Stimulated activated naive CD8-positive, alpha-beta T cell treated with anti-CD3 and anti-CD28 coated beads, Interleukin-15, Interleukin-2, amounts not matched to agents 100 ng/mL and 50 ng/mL, for 24 hours (primary cell): ENCODE measurements around the gene ATXN1.

Experiments
- H3K27ac Mint-ChIP-seq: one replicate; pipeline ENCODE4 v1.8.0; 2021; ENCODE audit warnings: mild to moderate bottlenecking, mixed read lengths
- H3K27me3 Mint-ChIP-seq: one replicate; pipeline ENCODE4 v1.8.0; 2021; ENCODE audit warnings: mixed read lengths
- H3K36me3 Mint-ChIP-seq: one replicate; pipeline ENCODE4 v1.8.0; 2021; ENCODE audit warnings: low read depth, mixed read lengths
- H3K4me1 Mint-ChIP-seq: one replicate; pipeline ENCODE4 v1.8.0; 2021; ENCODE audit warnings: low read depth, mixed read lengths
- H3K4me3 Mint-ChIP-seq: one replicate; pipeline ENCODE4 v1.8.0; 2021; ENCODE audit warnings: mild to moderate bottlenecking, mixed read lengths
- H3K9me3 Mint-ChIP-seq: one replicate; pipeline ENCODE4 v1.8.0; 2021; ENCODE audit warnings: mixed read lengths

ATXN1 gene

GRCh38 chr6:16700202-16700915 lies 60.9 kb downstream of the ATXN1 start:
- Mint-ChIP-seq H3K4me1 (peaks cover 84% of the 10 kb centered on the region), H3K27ac (peak overlapping the region; percentile 97), H3K27me3 (no peaks in the 10 kb centered on the region), H3K36me3 (no peaks in the 10 kb centered on the region), H3K9me3 (no peaks in the 10 kb centered on the region), H3K4me3 (peak overlapping the region; percentile 85)

GRCh38 chr6:16698997-16699868 lies 62.0 kb downstream of the ATXN1 start:
- Mint-ChIP-seq H3K4me1 (peaks cover 84% of the 10 kb centered on the region), H3K9me3 (no peaks in the 10 kb centered on the region), H3K4me3 (peak overlapping the region; percentile 85), H3K27me3 (no peaks in the 10 kb centered on the region), H3K36me3 (peaks cover 4% of the 10 kb centered on the region), H3K27ac (peak overlapping the region; percentile 97)

GRCh38 chr6:16698162-16698533 lies 63.1 kb downstream of the ATXN1 start:
- H3K9me3 Mint-ChIP-seq: no peaks in the 10 kb centered on the region
- H3K4me3 Mint-ChIP-seq: peak overlapping the region; percentile 85
- peak overlapping the region; percentile 97 for H3K27ac Mint-ChIP-seq

GRCh38 chr6:16697437-16698161 lies 63.7 kb downstream of the ATXN1 start:
- H3K27ac Mint-ChIP-seq: peak overlapping the region; percentile 97
- H3K27me3 Mint-ChIP-seq: no peaks in the 10 kb centered on the region
- H3K4me3 Mint-ChIP-seq: peak overlapping the region; percentile 85
- no peaks in the 10 kb centered on the region for H3K9me3 Mint-ChIP-seq
- H3K36me3 Mint-ChIP-seq: peaks cover 5% of the 10 kb centered on the region
- peaks cover 86% of the 10 kb centered on the region for H3K4me1 Mint-ChIP-seq

More at GRCh38 chr6:16698162-16698533, 63.1 kb downstream of the ATXN1 start:
- Mint-ChIP-seq H3K4me1 (peaks cover 86% of the 10 kb centered on the region), H3K27me3 (no peaks in the 10 kb centered on the region), H3K36me3 (peaks cover 5% of the 10 kb centered on the region)

GRCh38 chr6:16696496-16696895 lies 64.8 kb downstream of the ATXN1 start:
- Mint-ChIP-seq H3K4me3 (no peak overlapping the region), H3K4me1 (peaks cover 90% of the 10 kb centered on the region), H3K27ac (no peak overlapping the region), H3K36me3 (peaks cover 6% of the 10 kb centered on the region), H3K9me3 (no peaks in the 10 kb centered on the region), H3K27me3 (no peaks in the 10 kb centered on the region)

- Mint-ChIP-seq H3K4me3 (peak overlapping the region; percentile 60), H3K27ac (peak overlapping the region; percentile 90), H3K36me3 (peaks cover 17% of the 10 kb centered on the region), H3K4me1 (peaks cover 90% of the 10 kb centered on the region), H3K9me3 (no peaks in the 10 kb centered on the region), H3K27me3 (no peaks in the 10 kb centered on the region)
Observed at GRCh38 chr6:16694781-16695578, 66.3 kb downstream of the ATXN1 start.

- no peaks in the 10 kb centered on the region for H3K27me3 Mint-ChIP-seq
Observed at GRCh38 chr6:16691324-16691723, 69.9 kb downstream of the ATXN1 start.

GRCh38 chr6:16690608-16691142 lies 70.6 kb downstream of the ATXN1 start:
- Mint-ChIP-seq H3K36me3 (peaks cover 17% of the 10 kb centered on the region), H3K27me3 (no peaks in the 10 kb centered on the region), H3K9me3 (no peaks in the 10 kb centered on the region), H3K4me3 (peak overlapping the region; percentile 54), H3K4me1 (peaks cover 96% of the 10 kb centered on the region), H3K27ac (peak overlapping the region; percentile 96)

More at GRCh38 chr6:16691324-16691723, 69.9 kb downstream of the ATXN1 start:
- Mint-ChIP-seq H3K4me1 (peaks cover 90% of the 10 kb centered on the region), H3K4me3 (peak overlapping the region; percentile 54), H3K27ac (peak overlapping the region; percentile 96), H3K36me3 (peaks cover 17% of the 10 kb centered on the region), H3K9me3 (no peaks in the 10 kb centered on the region)

- peaks cover 96% of the 10 kb centered on the region for H3K4me1 Mint-ChIP-seq
Observed at GRCh38 chr6:16689788-16690607, 71.3 kb downstream of the ATXN1 start.

GRCh38 chr6:16688984-16689636 lies 72.2 kb downstream of the ATXN1 start:
- Mint-ChIP-seq H3K36me3 (peaks cover 13% of the 10 kb centered on the region), H3K9me3 (no peaks in the 10 kb centered on the region), H3K4me3 (peak overlapping the region; percentile 14), H3K4me1 (peaks cover 96% of the 10 kb centered on the region), H3K27ac (peak overlapping the region; percentile 95), H3K27me3 (no peaks in the 10 kb centered on the region)

More at GRCh38 chr6:16689788-16690607, 71.3 kb downstream of the ATXN1 start:
- no peaks in the 10 kb centered on the region for H3K27me3 Mint-ChIP-seq
- peak overlapping the region; percentile 54 for H3K4me3 Mint-ChIP-seq
- H3K9me3 Mint-ChIP-seq: no peaks in the 10 kb centered on the region
- H3K27ac Mint-ChIP-seq: peak overlapping the region; percentile 96
- H3K36me3 Mint-ChIP-seq: peaks cover 17% of the 10 kb centered on the region

GRCh38 chr6:16688436-16688835 lies 72.8 kb downstream of the ATXN1 start:
- Mint-ChIP-seq H3K36me3 (peaks cover 17% of the 10 kb centered on the region), H3K27ac (peak overlapping the region; percentile 95), H3K4me3 (no peak overlapping the region), H3K4me1 (peaks cover 96% of the 10 kb centered on the region), H3K27me3 (no peaks in the 10 kb centered on the region), H3K9me3 (no peaks in the 10 kb centered on the region)

GRCh38 chr6:16687045-16687444 lies 74.2 kb downstream of the ATXN1 start:
- Mint-ChIP-seq H3K4me3 (peak overlapping the region; percentile 64), H3K36me3 (peaks cover 28% of the 10 kb centered on the region), H3K9me3 (no peaks in the 10 kb centered on the region), H3K4me1 (peaks cover 100% of the 10 kb centered on the region), H3K27me3 (no peaks in the 10 kb centered on the region), H3K27ac (peak overlapping the region; percentile 95)
